Peyer's patch (tissue), 4 donors: ENCODE measurements around the gene CLDN4.

ENCODE experiments used
- CTCF ChIP-seq, 6 experiments: fragments of 450-650 bp in 4 of 6; fragments of 200-600 bp in 2 of 6; sonication (generic) in 1 of 6; IDR thresholded peaks; one replicate each; pipeline ENCODE4 v1.5.1; 2017 to 2019; ENCODE audit warnings: antibody characterized with exemption in 6 of 6, mild to moderate bottlenecking in 3 of 6, moderate library complexity in 1 of 6
- POLR2A ChIP-seq, 2 donors: fragments of 450-650 bp; IDR thresholded peaks; one replicate each; pipeline ENCODE4 v1.5.1; 2017; ENCODE audit warnings: antibody characterized with exemption in 2 of 2, mild to moderate bottlenecking in 2 of 2, moderate library complexity in 2 of 2

- TF ChIP-seq POLR2A (IDR thresholded peaks at IDR 0.05) (no peak), CTCF (IDR thresholded peaks at IDR 0.05) (no peak)
Measured at GRCh38 chr7:73866446-73866767, 35.6 kb downstream of the CLDN4 start.
